Erythroblast (primary cell): ENCODE measurements around the gene KIRREL3.

Experiments used
- GATA1 ChIP-seq: IDR thresholded peaks from 2 replicates; pipeline ENCODE4 v1.6.1; 2011; ENCODE audit warnings: low read depth, mild to moderate bottlenecking, control low read depth, low read length, moderate library complexity
- POLR2A ChIP-seq: IDR thresholded peaks from 2 replicates; pipeline ENCODE4 v1.6.1; 2011; ENCODE audit warnings: mild to moderate bottlenecking, low read length

GRCh38 chr11:126660761-126661425 is 339.7 kb downstream of the KIRREL3 start:
- TF ChIP-seq POLR2A (no peak), GATA1 (no peak)
